Ovary (tissue), 9 donors: ENCODE results near the gene LMAN2. TPM values are rescaled to one million over a fixed set of nuclear protein-coding genes. Genes with fewer than 3 reads are reported as not detected.

Source experiments
- DNase-seq, 5 donors: peaks; one replicate each; pipeline ENCODE4 v3.0.0-alpha.2; 2019 to 2020
- H3K27ac ChIP-seq, 2 donors: fragments of 200-600 bp; one replicate each; pipeline versions ENCODE4 v1.5.1 to v1.8.0; 2019 to 2022
- H3K27me3 ChIP-seq: fragments of 200-600 bp; one replicate; pipeline ENCODE4 v1.8.0; 2022
- H3K36me3 ChIP-seq: fragments of 200-600 bp; sonication (generic); one replicate; pipeline ENCODE4 v1.5.1; 2019
- H3K4me1 ChIP-seq: one replicate; pipeline ENCODE4 v1.8.1; 2013; ENCODE audit warnings: mild to moderate bottlenecking, moderate library complexity; ENCODE audit not compliant: insufficient read depth
- H3K4me3 ChIP-seq: fragments of 200-600 bp; sonication (generic); one replicate; pipeline ENCODE4 v1.5.1; 2017
- H3K9me3 ChIP-seq, 2 donors: fragments of 200-600 bp in 1 of 2; sonication (generic) in 1 of 2; one replicate each; pipeline versions ENCODE4 v1.5.1 to v1.8.1; 2013 to 2019; ENCODE audit warnings: mild to moderate bottlenecking in 1 of 2, moderate library complexity in 1 of 2
- CTCF ChIP-seq, 3 donors: fragments of 450-650 bp in 2 of 3; fragments of 200-600 bp in 1 of 3; IDR thresholded peaks; one replicate each; pipeline versions ENCODE4 v1.5.1 to v1.8.0; 2016 to 2022; ENCODE audit warnings: antibody characterized with exemption in 3 of 3, mild to moderate bottlenecking in 1 of 3
- EP300 ChIP-seq: sonication (generic); formaldehyde crosslinking; IDR thresholded peaks from one replicate; pipeline ENCODE4 v1.6.1; 2017; ENCODE audit warnings: antibody characterized with exemption
- POLR2A ChIP-seq: fragments of 450-650 bp; IDR thresholded peaks from one replicate; pipeline ENCODE4 v1.6.1; 2017; ENCODE audit warnings: antibody characterized with exemption, mild to moderate bottlenecking, moderate library complexity
- WGBS, 3 donors: extraction: QIAGEN DNeasy Blood & Tissue Kit in 1 of 3; methylation state at CpG; one replicate each; pipeline versions ENCODE4 v1.1.5 to v1.1.7; 2013 to 2017; 5-methylcytosine and 5-hydroxymethylcytosine counted together
- intact Hi-C, 4 donors: fragments of 100-400 bp; cut with DNase I; formaldehyde crosslinking; loops; one replicate each; pipeline versions ENCODE4 v1.11.0 to v1.15.1; 2022 to 2023
- polyA plus RNA-seq, 2 donors: library from polyadenylated mRNA; stranded (reverse); fragments of 200-250 nt in 1 of 2; fragments of 350-450 nt in 1 of 2; fragmentation: Illumina TruSeq in 1 of 2; extraction: RNeasy Lipid Tissue Mini Kit (QIAGEN cat#74804) in 1 of 2; gene quantifications; one replicate each; pipeline ENCODE4 v1.2.3, GENCODE V29; 2013 to 2014
- total RNA-seq, 7 donors: library from RNA; depleted of rRNA in 2 of 7; stranded (reverse); fragments of >200 nt in 2 of 7; fragmentation: NEBNext Ultra II Directional in 3 of 7; extraction: Animal tissue kit (Norgen Biotek cat#: 25700) in 3 of 7; gene quantifications; one replicate each; pipeline versions ENCODE4 v1.1.0 to v1.2.4, GENCODE V29; 2016 to 2023
- donor health status: DM: no; HTN: no; CAD: no; lungs with moderate emphysema.
- donor health status: DM: no; HTN: no; CAD: no.
- donor health status: Bipolar disorder and iron deficiency.
- donor health status: DM: yes; HTN: yes; CAD: no.
- donor health status: DM: no; HTN: no; CAD: no.
- donor health status: DM: yes; HTN: yes; CAD: no.

Gene LMAN2
- total and polyA plus RNA-seq, 9 donors: 63.5 to 154 (median 93.5) TPM

DNA sequence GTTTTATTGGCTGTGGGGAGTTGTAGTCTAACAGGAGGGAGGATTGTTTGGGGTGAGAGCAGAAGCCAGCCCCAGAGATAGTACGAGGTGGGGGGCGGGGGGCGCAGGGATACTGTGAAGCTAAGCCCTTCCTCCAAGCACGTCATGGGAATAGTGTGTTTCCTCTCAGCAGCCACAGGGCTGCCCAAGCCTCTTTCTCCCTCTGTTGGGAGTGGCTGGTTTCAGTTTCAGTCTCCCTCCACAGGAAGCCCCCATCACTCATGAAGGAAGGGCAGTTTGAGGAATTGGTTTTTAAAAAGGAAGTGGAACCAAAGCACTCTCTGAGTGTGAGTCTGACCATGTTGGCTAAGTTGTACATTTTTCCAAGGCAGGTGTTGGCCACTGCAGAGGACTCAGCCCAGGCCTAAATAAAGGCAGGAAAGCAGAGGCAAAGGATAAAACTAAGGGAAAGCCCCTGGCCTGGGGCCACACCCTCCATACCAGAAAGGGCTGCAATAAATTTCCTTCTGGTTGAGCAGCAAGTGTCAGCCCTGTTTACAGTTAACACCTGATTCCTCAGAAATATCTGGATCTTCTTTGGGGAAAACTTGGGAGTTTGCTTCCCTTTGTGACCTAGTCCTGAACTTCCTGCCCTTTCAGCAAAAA is 51.1 kb downstream of the LMAN2 start:
- Histone ChIP-seq H3K27me3 (no peaks in the 10 kb centered on the region), H3K9me3 (no peaks in the 10 kb centered on the region), H3K36me3 (no peaks in the 10 kb centered on the region), H3K4me1 (peaks cover 16% of the 10 kb centered on the region), H3K27ac (peak overlapping the region in 1 of 2 donors; percentile 6), H3K4me3 (no peak overlapping the region)
- intact Hi-C loops: loop anchor here in 3 of 4 donors (10.0 kb wide), 1 partner anchor 186 kb away; no protein-coding TSS in a partner anchor
- DNase-seq: peak in 3 of 5 donors; percentile 55 to 68 (median 60)
- WGBS, 3 donors: 6 to 11% (median 7%) methylated on average over 4 of the region's 4 CpGs
- no peak for TF ChIP-seq CTCF (IDR thresholded peaks at IDR 0.05)
- no peak for TF ChIP-seq POLR2A
- no peak for TF ChIP-seq EP300

DNA sequence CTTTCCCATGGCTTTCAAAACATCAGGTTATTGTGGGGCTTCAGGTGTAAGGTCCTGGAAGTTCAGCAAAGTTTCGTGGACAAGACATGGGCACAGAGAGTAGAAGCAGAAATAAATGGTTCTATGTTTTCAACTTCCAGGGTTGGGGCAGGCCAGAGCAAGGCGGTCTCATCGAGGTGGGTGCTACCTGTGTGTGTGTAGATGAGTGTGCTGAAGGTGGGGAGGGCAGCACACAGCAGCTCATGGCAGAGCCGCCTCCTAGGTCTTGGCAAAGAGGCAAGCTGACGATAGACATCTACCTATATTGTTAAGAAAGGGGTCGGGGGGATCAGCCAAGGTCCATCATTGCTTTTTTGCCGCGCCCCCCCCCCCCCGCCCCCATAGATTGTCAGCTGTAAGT is 51.8 kb downstream of the LMAN2 start:
- TF ChIP-seq CTCF (IDR thresholded peaks at IDR 0.05) (no peak), POLR2A (no peak), EP300 (no peak)
- WGBS, 3 donors: 61 to 72% (median 64%) methylated on average over 9 of the region's 9 CpGs
- Histone ChIP-seq H3K9me3 (no peaks in the 10 kb centered on the region), H3K4me3 (no peak overlapping the region), H3K36me3 (no peaks in the 10 kb centered on the region), H3K27me3 (no peaks in the 10 kb centered on the region), H3K27ac (peak overlapping the region in 1 of 2 donors; percentile 6), H3K4me1 (peaks cover 16% of the 10 kb centered on the region)
- intact Hi-C loops: loop anchor here in 3 of 4 donors (10.0 kb wide), 1 partner anchor 185 kb away; no protein-coding TSS in a partner anchor
- no peak for DNase-seq

DNA sequence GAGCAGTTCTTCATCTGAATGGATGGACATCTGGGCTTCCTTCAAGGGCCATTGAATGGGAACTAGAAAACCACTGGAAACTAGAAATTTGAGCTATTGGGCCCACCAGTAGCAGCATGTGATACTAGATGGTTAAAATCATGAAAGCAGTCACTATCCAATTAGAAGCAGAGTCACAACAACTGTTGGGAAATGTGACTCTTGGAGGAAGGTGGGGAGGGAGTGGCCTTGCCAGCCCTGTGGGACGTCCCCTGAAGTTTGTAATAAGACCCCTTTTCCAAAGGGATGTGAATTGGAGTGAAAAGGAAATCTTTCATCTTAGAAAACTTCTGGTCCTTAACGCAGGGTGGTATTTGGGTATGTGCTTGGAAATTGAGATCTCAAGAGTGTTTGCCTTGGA is 53.5 kb downstream of the LMAN2 start:
- Histone ChIP-seq H3K36me3 (no peaks in the 10 kb centered on the region), H3K27ac (no peak overlapping the region), H3K4me1 (peaks cover 10% of the 10 kb centered on the region), H3K9me3 (no peaks in the 10 kb centered on the region), H3K27me3 (no peaks in the 10 kb centered on the region), H3K4me3 (no peak overlapping the region)
- no peak for DNase-seq
- TF ChIP-seq POLR2A: no peak
- intact Hi-C loops: no loop called here
- WGBS, 3 donors: 80 to 87% (median 82%) methylated on average over 2 of the region's 2 CpGs

DNA sequence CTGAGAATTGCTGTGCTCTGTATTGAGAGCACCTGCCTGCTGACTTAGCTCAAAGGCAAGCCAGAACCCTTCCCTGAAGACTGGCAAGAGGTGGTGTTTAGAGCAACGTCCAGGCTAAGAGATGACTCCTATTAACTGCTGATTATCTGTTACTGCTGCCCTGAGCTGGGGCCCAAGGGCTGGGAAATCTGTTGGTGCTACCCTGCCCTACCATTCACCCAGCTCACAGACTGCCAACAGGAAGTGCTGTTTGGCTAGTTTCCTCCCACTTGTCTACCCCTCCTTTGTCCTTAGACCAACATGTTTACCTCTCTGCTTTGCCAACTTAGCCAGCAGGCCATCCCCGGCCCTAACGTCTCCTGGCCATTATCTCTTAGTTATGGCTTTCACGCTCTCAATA is 54.9 kb downstream of the LMAN2 start:
- Histone ChIP-seq H3K27me3 (no peaks in the 10 kb centered on the region), H3K36me3 (no peaks in the 10 kb centered on the region), H3K9me3 (no peaks in the 10 kb centered on the region), H3K27ac (no peak overlapping the region), H3K4me3 (no peak overlapping the region), H3K4me1 (peaks cover 4% of the 10 kb centered on the region)
- WGBS, 3 donors: 50 to 55% (median 51%) methylated on average over 4 of the region's 4 CpGs
- no peak for DNase-seq
- TF ChIP-seq POLR2A (no peak), EP300 (no peak), CTCF (IDR thresholded peaks at IDR 0.05) (no peak)
- intact Hi-C loops: no loop called here

GRCh38 chr5:177295924-177296323 is 55.5 kb downstream of the LMAN2 start:
- no peak overlapping the region for H3K27ac ChIP-seq
- no peaks in the 10 kb centered on the region for H3K27me3 ChIP-seq
- no peaks in the 10 kb centered on the region for H3K36me3 ChIP-seq
- H3K4me1 ChIP-seq: peaks cover 4% of the 10 kb centered on the region
- 92 to 96% (median 92%) methylated on average over 9 of the region's 9 CpGs for WGBS, 3 donors
- no peak overlapping the region for H3K4me3 ChIP-seq
- H3K9me3 ChIP-seq: no peaks in the 10 kb centered on the region
- DNase-seq: no peak
- TF ChIP-seq POLR2A (no peak), CTCF (IDR thresholded peaks at IDR 0.05) (no peak), EP300 (no peak)
- intact Hi-C loops: no loop called here
